Activated naive CD8-positive, alpha-beta T cell treated with anti-CD3 and anti-CD28 coated beads for 36 hours (primary cell): ENCODE data around the gene ERG. TPM values are rescaled to one million over a fixed set of nuclear protein-coding genes. Genes with fewer than 3 reads are reported as not detected.

ENCODE experiments used
- DNase-seq: peaks from one replicate; pipeline ENCODE4 v3.0.0; 2021
- H3K27ac Mint-ChIP-seq: one replicate; pipeline ENCODE4 v1.8.0; 2022; ENCODE audit warnings: mild to moderate bottlenecking, moderate library complexity, mixed read lengths
- H3K27me3 Mint-ChIP-seq: one replicate; pipeline ENCODE4 v1.8.0; 2022; ENCODE audit warnings: mild to moderate bottlenecking, mixed read lengths
- H3K36me3 Mint-ChIP-seq: one replicate; pipeline ENCODE4 v1.8.0; 2021; ENCODE audit warnings: mild to moderate bottlenecking, mixed read lengths
- H3K4me1 Mint-ChIP-seq: one replicate; pipeline ENCODE4 v1.8.0; 2021; ENCODE audit warnings: mixed read lengths
- H3K4me3 Mint-ChIP-seq: one replicate; pipeline ENCODE4 v1.8.0; 2022; ENCODE audit warnings: mild to moderate bottlenecking, moderate library complexity, mixed read lengths
- H3K9me3 Mint-ChIP-seq: one replicate; pipeline ENCODE4 v1.8.0; 2022; ENCODE audit warnings: mixed read lengths
- total RNA-seq, 2 experiments: library from RNA; stranded (reverse); gene quantifications; one replicate each; pipeline ENCODE4 v1.2.3, GENCODE V29; 2021

ERG gene
- total RNA-seq, 2 experiments from 2014 or later = not detected

DNA sequence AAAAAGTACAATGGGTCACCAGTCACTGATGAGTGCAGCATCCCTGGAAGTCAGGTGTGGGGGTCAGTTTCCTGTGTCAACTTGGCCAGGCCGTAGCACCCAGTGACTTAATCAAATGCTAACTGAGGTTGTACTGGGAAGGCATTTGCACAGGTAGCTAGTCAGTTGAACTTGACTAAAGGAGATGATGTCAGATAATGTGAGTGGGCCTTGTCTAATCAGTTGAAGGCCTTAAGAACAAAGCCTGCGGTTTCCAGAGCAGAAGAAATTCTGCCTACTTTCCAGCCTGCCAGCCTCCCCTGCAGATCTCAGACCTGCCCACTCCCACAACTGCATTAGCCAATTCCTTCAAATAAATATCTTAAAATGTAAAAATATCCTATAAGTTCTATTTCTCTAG lies 57.1 kb downstream of the ERG start:
- no peak overlapping the region for H3K27ac Mint-ChIP-seq
- no peaks in the 10 kb centered on the region for H3K36me3 Mint-ChIP-seq
- H3K27me3 Mint-ChIP-seq = no peaks in the 10 kb centered on the region
- H3K9me3 Mint-ChIP-seq = no peaks in the 10 kb centered on the region
- no peak for DNase-seq
- H3K4me1 Mint-ChIP-seq = no peaks in the 10 kb centered on the region
- H3K4me3 Mint-ChIP-seq = no peak overlapping the region

DNA sequence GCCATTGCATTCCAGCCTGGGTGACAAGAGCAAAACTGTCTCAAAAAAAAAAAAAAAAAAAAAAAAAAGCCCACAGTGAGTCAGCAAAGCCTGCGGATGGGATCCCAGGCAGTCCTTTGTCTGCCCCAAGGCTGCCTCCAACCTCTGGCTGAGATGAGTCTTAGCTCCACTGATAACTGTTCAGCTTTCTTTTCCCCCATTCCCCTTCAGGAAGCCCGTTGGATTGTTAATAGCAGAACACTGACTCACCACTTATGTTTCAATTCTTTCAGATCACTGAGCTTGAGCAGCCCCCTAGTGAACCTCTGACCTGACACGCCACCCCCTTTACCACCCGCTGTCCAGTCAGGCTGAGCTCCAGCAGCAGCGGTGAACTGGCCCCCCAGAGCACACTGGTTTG lies 57.5 kb downstream of the ERG start:
- Mint-ChIP-seq H3K9me3 (no peaks in the 10 kb centered on the region), H3K4me3 (no peak overlapping the region)

DNA sequence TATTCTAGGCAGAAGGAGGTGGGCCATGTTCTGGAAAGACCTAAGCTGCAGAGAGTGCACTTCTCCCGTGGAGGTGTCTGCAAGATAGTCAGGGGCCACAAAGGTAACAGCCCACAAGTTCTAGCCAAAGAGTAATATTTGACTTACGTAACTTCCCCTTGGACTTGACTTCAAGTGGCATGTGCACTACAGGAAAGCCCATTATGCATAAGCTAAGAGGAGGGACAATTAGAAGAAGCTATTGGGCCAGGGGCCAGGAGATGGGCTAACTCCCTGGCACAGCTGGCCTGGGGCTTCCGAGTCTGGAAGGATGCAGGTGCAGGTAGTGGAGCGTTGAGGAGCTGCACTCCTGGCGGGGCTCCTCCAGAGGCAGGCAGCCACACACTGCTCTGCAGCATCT lies 58.3 kb downstream of the ERG start:
- H3K9me3 Mint-ChIP-seq = no peaks in the 10 kb centered on the region
- DNase-seq = no peak
- no peak overlapping the region for H3K4me3 Mint-ChIP-seq
- no peaks in the 10 kb centered on the region for H3K4me1 Mint-ChIP-seq
- no peak overlapping the region for H3K27ac Mint-ChIP-seq
- no peaks in the 10 kb centered on the region for H3K27me3 Mint-ChIP-seq
- no peaks in the 10 kb centered on the region for H3K36me3 Mint-ChIP-seq

More for the DNA sequence above, 57.5 kb downstream of the ERG start:
- no peak for DNase-seq
- Mint-ChIP-seq H3K4me1 (no peaks in the 10 kb centered on the region), H3K36me3 (no peaks in the 10 kb centered on the region), H3K27me3 (no peaks in the 10 kb centered on the region), H3K27ac (no peak overlapping the region)

DNA sequence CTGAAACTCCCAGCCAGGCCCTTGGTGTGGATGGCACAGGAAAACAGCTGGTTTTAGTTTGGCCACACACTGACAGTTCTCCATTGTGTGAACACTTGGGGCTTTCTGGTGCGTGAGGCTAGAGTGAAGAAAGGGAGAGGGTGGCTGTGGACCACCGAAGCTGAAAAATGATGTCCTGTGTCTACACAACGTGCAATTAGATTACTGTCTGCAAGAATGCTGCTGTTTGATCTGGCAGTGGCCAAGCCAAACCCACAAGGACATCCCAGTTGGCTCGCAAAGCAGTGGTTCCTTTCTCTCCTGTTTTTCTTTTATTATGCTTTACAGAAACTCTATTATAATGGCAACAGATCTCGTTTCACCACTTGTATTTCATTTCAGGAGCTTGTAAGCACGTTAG lies 58.9 kb downstream of the ERG start:
- H3K9me3 Mint-ChIP-seq = no peaks in the 10 kb centered on the region
- H3K4me1 Mint-ChIP-seq = no peaks in the 10 kb centered on the region
- H3K27me3 Mint-ChIP-seq = no peaks in the 10 kb centered on the region
- no peak overlapping the region for H3K4me3 Mint-ChIP-seq
- DNase-seq = no peak
- no peaks in the 10 kb centered on the region for H3K36me3 Mint-ChIP-seq
- H3K27ac Mint-ChIP-seq = no peak overlapping the region

DNA sequence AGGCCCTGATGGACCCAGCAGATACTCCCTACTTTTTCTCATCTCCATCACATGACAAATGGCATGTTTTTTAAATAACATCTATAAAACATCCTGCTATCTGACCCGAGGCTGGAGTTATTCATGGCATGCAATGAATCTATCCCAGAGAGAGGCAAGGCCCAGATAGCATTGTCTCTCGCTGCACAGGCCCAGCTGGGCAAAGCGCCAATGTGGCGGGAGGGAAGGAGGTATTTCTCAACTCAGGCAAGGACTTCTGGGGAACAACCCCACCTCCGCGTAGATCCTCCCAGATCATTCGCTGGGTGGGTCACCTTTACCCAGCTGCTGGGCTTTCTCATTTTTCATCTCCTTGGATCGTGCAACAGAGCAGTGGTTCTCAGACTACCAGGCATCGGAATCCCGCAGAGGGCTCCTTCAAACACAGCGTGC lies 59.8 kb downstream of the ERG start:
- H3K4me1 Mint-ChIP-seq = no peaks in the 10 kb centered on the region

DNA sequence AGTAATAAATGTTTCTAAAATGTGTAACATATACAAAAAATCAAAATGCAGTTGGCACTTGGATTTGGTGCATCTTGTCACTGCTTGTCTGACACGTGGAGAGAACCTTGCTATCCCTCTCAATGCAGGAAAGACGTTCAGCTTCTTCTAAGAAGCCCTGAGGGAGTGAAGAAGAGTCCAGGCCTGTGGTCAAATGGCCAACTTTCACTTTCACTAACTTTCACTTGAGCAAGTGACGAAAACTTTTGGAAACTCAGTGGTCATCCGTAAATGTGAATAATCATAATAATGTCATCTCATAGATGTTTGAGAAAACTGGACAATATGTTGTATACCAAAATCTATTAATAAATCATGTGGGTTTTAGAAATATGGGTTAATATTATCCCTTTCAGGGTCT lies 61.9 kb downstream of the ERG start:
- no peaks in the 10 kb centered on the region for H3K27me3 Mint-ChIP-seq
- DNase-seq = no peak
- no peak overlapping the region for H3K4me3 Mint-ChIP-seq
- H3K9me3 Mint-ChIP-seq = no peaks in the 10 kb centered on the region
- no peaks in the 10 kb centered on the region for H3K4me1 Mint-ChIP-seq
- no peak overlapping the region for H3K27ac Mint-ChIP-seq
- H3K36me3 Mint-ChIP-seq = no peaks in the 10 kb centered on the region

More for the DNA sequence above, 59.8 kb downstream of the ERG start:
- DNase-seq = no peak
- Mint-ChIP-seq H3K36me3 (no peaks in the 10 kb centered on the region), H3K27me3 (no peaks in the 10 kb centered on the region), H3K27ac (no peak overlapping the region), H3K4me3 (no peak overlapping the region), H3K9me3 (no peaks in the 10 kb centered on the region)

DNA sequence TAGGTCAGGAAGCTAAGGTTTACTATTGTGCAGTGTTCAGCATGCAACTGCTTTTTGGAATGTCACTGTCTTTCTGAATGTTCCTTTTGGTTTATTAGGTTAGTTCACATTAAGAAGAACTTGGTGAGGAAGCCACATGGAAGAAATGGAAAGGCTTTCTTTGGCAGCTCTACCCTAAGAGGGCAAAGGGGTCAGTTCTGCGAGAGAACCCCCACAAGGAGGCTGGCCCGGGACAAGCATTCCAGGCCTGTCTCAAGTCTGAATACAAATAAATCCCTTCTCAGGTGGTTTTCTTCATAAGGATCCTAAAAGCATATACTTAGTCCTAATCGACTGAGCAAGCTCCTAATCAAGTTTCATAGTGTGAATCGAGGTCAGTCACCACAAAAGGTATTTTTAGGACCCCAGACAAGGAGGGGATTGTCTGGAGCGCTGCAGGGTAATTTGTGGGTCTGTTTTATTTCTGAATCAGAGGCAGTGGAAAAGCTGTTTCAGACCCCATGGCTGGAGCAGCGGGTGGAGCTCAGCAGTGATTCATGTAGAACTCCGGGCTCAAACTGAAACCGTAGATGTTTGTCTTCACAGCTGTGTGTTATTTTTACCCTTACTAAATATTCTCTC lies 63.3 kb downstream of the ERG start:
- peaks cover 2% of the 10 kb centered on the region for H3K9me3 Mint-ChIP-seq
- H3K4me1 Mint-ChIP-seq = no peaks in the 10 kb centered on the region
- DNase-seq = no peak
- H3K27me3 Mint-ChIP-seq = no peaks in the 10 kb centered on the region
- no peak overlapping the region for H3K27ac Mint-ChIP-seq
- no peaks in the 10 kb centered on the region for H3K36me3 Mint-ChIP-seq
- H3K4me3 Mint-ChIP-seq = no peak overlapping the region

DNA sequence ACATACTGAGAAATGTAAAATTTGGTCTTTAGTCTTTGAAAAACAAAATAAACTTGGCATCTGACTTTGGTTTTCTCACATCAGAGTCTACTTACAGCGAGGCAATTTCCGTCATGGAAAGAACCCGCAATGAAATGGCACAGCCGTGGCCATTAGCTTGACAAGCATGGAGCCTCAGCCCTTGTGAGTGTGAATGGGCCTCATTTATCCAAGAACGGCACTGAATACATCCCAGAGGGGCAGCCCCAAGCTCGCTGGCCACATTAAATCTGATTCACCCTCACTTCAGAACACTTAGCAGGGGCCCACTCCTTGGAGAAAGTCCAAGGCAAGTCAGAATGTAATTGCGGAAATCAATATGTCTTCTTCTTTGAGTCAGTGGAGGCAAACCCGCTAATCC lies 64.8 kb downstream of the ERG start:
- no peak overlapping the region for H3K27ac Mint-ChIP-seq
- H3K9me3 Mint-ChIP-seq = peaks cover 2% of the 10 kb centered on the region
- no peak for DNase-seq
- H3K36me3 Mint-ChIP-seq = no peaks in the 10 kb centered on the region
- H3K4me1 Mint-ChIP-seq = no peaks in the 10 kb centered on the region
- H3K4me3 Mint-ChIP-seq = no peak overlapping the region
- H3K27me3 Mint-ChIP-seq = no peaks in the 10 kb centered on the region

DNA sequence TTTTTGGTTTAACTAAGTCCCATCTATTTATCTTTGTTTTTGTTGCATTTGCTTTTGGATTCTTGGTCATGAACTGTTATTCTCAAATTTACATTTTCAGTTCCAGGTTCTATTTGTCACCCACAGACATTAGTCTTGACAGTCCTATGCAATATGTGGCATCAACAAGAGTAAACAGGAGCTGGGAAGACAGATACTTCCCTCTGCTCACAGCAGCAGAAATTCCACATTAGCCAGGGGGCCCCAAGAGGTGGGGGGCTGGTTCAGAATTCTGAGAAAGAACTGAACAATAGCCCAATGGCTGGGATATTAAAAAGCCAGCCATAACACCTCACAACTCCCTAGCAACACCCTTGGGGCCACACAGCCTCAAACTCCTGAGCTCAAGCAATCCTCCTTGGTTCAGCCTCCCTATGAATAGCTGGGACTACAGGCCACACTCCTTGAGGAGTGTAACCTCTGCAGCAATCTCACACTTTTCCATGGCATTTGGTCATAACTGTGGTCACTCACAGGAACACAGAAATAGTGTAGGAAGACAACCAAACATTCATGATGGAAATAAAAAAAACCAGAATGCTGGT lies 67.8 kb downstream of the ERG start:
- DNase-seq = no peak
- H3K9me3 Mint-ChIP-seq = peaks cover 2% of the 10 kb centered on the region
- no peaks in the 10 kb centered on the region for H3K4me1 Mint-ChIP-seq
- no peak overlapping the region for H3K27ac Mint-ChIP-seq
- H3K27me3 Mint-ChIP-seq = no peaks in the 10 kb centered on the region
- H3K36me3 Mint-ChIP-seq = no peaks in the 10 kb centered on the region
- no peak overlapping the region for H3K4me3 Mint-ChIP-seq

DNA sequence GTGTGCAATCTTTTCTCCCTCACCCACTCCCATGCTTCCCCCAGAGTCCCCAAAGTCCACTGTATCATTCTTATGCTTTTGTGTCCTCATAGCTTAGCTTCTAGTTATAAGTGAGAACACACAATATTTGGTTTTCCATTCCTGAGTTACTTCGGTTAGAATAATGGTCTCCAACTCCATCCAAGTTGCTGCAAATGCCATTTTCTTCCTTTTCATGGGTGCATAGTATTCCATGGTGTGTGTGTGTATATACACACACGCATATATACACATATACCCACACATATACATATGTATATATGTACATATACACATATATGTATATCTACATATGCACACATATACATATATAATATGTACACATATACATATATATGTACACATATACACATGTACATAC lies 69.3 kb downstream of the ERG start:
- Mint-ChIP-seq H3K9me3 (peaks cover 2% of the 10 kb centered on the region), H3K4me3 (no peak overlapping the region), H3K27me3 (peaks cover 5% of the 10 kb centered on the region), H3K4me1 (no peaks in the 10 kb centered on the region), H3K27ac (no peak overlapping the region), H3K36me3 (no peaks in the 10 kb centered on the region)
- DNase-seq = no peak

DNA sequence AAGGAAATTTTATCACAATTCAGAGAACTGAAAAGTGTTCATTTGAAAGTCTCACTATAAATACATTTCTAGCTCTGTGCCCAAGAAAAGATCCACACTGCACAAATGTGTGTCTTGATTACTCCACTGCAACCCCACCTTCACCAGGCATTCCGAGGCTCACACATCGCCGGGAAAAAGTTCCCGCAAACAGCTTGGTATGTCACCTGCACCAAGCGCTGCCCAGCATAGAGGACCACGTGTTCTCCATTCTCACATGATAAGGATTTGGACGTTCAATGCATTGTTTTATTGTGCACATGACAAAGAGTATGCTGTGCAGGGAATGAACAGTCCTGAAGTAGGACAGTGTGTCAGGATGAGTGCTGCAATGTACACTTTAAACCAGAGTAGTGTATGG lies 70.1 kb downstream of the ERG start:
- H3K36me3 Mint-ChIP-seq = no peaks in the 10 kb centered on the region
- H3K27ac Mint-ChIP-seq = no peak overlapping the region
- H3K4me1 Mint-ChIP-seq = no peaks in the 10 kb centered on the region
- no peak overlapping the region for H3K4me3 Mint-ChIP-seq
- peaks cover 5% of the 10 kb centered on the region for H3K27me3 Mint-ChIP-seq
- DNase-seq = no peak
- H3K9me3 Mint-ChIP-seq = peaks cover 2% of the 10 kb centered on the region

DNA sequence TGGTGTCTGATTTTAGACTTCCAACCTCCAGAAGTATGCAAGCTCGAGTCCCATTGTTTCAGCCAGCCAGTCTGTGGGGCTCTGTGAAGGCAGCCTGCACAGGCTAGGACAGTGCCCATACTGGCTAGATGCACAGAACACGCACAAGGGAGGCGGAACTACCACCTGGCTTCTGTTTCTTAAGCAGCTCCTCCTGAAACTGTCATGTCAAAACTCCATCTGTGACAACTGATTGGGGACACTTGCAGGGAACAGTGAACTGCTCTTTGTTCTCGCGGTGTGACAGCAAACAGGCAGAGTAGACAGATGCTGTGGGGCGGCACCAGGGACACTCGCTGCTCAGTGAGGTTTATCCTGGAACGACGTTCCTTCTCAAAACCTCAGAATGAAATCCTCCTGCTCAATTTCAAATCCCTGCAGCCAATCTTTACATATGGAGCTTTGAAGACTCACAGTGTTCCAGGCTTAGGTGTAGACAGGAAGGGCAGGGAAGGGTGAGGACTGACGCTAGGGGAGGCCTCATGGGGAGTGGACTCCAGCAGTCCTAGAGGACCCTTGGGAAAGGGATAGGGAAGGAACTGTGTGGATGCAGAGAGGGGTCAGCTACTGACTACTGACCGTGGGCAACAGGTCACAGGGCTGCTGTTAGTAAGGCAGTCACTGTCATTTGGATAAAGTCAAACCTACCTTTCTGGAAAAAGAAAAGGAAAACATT lies 73.8 kb downstream of the ERG start:
- no peaks in the 10 kb centered on the region for H3K4me1 Mint-ChIP-seq
- no peaks in the 10 kb centered on the region for H3K36me3 Mint-ChIP-seq
- H3K4me3 Mint-ChIP-seq = no peak overlapping the region
- no peak overlapping the region for H3K27ac Mint-ChIP-seq
- H3K9me3 Mint-ChIP-seq = no peaks in the 10 kb centered on the region
- H3K27me3 Mint-ChIP-seq = peaks cover 6% of the 10 kb centered on the region
- no peak for DNase-seq

DNA sequence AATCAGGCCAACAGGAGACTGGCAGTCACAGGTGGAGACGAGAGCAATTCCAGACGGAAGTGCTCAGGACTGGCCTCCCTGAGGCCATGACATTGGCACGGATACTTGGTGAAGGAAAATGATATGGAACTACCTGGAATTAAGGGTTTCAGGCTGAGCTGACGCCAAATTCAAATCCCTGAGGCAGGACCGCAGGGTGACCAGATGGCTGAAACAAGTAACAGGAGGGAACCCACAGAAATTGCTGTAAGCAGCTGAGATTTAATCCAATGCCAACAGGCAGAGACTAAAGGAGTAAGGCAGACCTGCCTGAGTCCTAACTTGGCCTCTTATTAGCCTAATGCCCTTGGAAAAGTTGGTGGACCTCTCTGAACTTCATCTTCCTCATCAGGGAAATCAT lies 76.2 kb downstream of the ERG start:
- DNase-seq = no peak
- no peaks in the 10 kb centered on the region for H3K9me3 Mint-ChIP-seq
- no peaks in the 10 kb centered on the region for H3K36me3 Mint-ChIP-seq
- H3K27ac Mint-ChIP-seq = no peak overlapping the region
- H3K4me1 Mint-ChIP-seq = no peaks in the 10 kb centered on the region
- no peak overlapping the region for H3K4me3 Mint-ChIP-seq
- peaks cover 8% of the 10 kb centered on the region for H3K27me3 Mint-ChIP-seq

DNA sequence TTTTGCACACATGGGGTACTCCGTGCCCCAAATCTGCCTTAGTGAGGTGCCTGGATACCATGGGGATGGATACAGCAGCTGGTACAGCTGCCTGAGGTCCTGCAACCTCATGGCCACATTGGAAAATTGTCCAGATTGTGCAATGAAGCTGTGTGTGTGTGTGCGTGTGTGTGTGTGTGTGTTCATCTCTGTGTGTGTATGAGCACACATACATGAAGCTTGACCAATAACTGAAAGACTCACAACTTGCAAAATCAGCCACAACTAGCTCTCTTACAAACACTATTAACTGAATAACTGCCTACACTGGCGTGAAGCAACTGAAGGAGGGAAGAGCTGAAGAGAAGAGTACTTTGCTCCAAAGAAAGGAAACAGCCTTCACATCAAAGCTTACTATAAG lies 78.1 kb downstream of the ERG start:
- no peak overlapping the region for H3K27ac Mint-ChIP-seq
- no peak overlapping the region for H3K4me3 Mint-ChIP-seq
- H3K36me3 Mint-ChIP-seq = no peaks in the 10 kb centered on the region

DNA sequence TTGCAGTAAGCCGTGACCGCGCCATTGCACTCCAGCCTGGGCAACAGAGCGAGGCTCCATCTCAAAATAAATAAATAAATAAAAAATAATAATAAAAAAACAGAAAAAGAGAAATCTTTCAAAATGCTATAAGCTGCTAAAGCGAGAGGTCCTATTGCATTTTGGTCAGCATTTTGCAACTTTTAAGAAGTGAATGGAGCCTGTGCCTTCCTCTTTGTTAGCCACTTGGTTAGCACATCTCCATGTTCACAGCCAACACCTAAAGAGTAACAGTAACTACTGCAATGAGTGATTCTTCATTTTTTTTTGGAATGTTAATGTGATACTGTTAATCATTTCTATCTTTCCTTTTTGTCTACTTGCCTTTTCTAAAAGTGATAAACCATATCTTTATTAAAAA lies 80.6 kb downstream of the ERG start:
- H3K4me1 Mint-ChIP-seq = no peaks in the 10 kb centered on the region
- no peak for DNase-seq
- H3K36me3 Mint-ChIP-seq = no peaks in the 10 kb centered on the region
- peaks cover 7% of the 10 kb centered on the region for H3K27me3 Mint-ChIP-seq
- no peaks in the 10 kb centered on the region for H3K9me3 Mint-ChIP-seq
- H3K27ac Mint-ChIP-seq = no peak overlapping the region
- H3K4me3 Mint-ChIP-seq = no peak overlapping the region

More for the DNA sequence above, 78.1 kb downstream of the ERG start:
- H3K4me1 Mint-ChIP-seq = no peaks in the 10 kb centered on the region
- no peaks in the 10 kb centered on the region for H3K9me3 Mint-ChIP-seq
- no peak for DNase-seq
- peaks cover 12% of the 10 kb centered on the region for H3K27me3 Mint-ChIP-seq

DNA sequence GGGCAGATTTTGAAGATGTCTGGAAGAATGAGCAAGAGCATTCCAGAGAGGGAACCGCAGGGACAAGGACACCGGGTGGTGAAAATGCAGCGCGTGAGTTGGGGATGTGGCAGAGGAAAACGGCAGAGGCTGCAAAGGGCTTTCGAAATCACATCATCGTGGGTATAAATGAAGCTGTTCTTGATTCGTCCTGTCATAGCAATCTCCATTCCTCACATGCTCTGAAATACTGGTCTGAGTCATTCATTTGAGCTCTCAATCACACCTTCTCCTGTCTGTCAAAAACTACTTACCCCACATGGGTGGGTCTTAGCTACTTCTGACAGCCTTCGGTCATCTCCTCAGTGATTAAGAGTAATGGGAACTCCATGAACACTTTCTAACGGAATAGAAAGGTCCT lies 81.5 kb downstream of the ERG start:
- H3K4me3 Mint-ChIP-seq = no peak overlapping the region
- DNase-seq = no peak

More for the DNA sequence above, 81.5 kb downstream of the ERG start:
- H3K36me3 Mint-ChIP-seq = no peaks in the 10 kb centered on the region
- peaks cover 6% of the 10 kb centered on the region for H3K9me3 Mint-ChIP-seq
- H3K27ac Mint-ChIP-seq = no peak overlapping the region
- no peaks in the 10 kb centered on the region for H3K4me1 Mint-ChIP-seq
- H3K27me3 Mint-ChIP-seq = peaks cover 7% of the 10 kb centered on the region
